GM12873 (cell line): Measurements from ENCODE around the gene BTBD9.

ENCODE experiments used
- TF ChIP-seq, protein P1 (sequence below): IDR thresholded peaks from 2 replicates; pipeline ENCODE4 v1.5.1; 2012; ENCODE audit warnings: low read depth, mild to moderate bottlenecking, moderate library complexity, low read length, control low read depth; ENCODE audit not compliant: insufficient read depth; ENCODE audit errors: missing control alignments

BTBD9 gene

DNA sequence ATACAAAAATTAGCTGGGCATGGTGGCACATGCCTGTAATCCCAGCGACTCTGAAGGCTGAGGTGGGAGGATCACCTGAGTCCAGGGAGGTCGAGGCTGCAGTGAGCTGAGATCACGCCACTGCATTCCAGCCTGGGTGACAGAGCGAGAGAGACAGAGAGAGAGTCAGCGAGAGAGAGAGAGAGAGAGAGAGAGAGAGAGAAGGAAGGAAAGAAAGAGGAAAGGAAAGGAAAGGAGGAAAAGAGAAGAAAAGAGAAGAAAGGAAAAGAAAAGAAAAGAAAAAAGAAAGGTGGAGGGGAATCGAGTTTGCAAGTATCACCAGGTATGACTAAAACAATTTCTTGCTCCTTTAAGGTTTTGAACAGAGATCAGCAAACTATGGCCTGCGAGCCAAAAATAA lies 152.3 kb downstream of the BTBD9 start:
- TF ChIP-seq, protein P1, sequence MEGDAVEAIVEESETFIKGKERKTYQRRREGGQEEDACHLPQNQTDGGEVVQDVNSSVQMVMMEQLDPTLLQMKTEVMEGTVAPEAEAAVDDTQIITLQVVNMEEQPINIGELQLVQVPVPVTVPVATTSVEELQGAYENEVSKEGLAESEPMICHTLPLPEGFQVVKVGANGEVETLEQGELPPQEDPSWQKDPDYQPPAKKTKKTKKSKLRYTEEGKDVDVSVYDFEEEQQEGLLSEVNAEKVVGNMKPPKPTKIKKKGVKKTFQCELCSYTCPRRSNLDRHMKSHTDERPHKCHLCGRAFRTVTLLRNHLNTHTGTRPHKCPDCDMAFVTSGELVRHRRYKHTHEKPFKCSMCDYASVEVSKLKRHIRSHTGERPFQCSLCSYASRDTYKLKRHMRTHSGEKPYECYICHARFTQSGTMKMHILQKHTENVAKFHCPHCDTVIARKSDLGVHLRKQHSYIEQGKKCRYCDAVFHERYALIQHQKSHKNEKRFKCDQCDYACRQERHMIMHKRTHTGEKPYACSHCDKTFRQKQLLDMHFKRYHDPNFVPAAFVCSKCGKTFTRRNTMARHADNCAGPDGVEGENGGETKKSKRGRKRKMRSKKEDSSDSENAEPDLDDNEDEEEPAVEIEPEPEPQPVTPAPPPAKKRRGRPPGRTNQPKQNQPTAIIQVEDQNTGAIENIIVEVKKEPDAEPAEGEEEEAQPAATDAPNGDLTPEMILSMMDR, result no peak

DNA sequence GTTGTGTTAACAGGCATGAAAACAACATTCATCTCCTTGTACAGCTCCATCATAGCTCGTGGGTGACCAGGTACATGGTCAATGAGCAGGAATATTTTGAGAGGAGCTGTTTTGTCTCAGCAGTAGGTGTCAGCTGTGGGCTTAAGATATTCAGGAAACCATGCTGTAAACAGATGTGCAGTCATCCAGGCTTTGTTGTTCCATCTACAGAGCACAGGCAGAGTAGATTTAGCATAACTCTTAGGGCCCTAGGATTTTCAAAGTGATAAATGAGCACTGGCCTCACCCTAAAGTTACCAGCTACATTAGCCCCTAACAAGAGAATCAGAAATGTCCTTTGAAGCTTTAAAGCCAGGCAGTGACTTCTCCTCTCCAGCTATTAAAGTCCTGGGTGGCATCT lies 154.2 kb downstream of the BTBD9 start:
- TF ChIP-seq, protein P1, result no peak

DNA sequence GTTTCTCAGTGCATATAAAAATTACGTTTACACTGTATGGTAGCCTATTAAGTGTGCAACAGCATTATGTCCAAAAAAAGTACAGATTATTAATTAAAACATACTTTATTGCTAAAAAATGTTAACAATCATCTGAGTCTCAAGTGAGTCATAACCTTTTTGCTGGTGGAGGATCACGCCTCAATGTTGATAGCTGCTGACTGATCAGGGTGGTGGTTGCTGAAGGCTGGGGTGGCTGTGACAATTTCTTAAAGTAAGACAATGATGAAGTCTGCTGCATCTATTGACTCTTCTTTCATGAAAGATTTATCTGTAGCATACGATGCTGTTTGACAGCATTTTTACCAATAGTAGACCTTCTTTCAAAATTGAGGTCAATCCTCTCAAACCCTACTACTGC lies 155.1 kb downstream of the BTBD9 start:
- TF ChIP-seq, protein P1, result no peak

DNA sequence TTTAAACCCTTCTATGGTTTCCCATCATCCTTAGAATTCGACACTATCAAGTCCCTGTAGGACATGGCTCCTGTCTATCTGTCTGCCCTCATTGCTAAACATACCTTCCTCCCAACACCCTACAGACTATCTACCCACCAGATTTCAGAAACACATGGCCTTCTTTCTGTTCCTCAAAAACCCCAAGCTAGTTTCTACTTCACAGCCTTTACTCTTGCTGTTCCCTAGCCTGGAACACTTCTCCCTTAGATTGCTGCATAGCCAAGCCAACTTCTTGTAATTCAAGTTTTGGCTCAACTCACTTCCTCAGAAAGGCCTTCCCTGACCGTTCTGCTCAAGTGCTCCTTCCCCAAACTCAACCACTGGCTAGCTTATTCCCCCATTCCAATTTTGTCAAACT lies 156.2 kb downstream of the BTBD9 start:
- TF ChIP-seq, protein P1, result no peak

DNA sequence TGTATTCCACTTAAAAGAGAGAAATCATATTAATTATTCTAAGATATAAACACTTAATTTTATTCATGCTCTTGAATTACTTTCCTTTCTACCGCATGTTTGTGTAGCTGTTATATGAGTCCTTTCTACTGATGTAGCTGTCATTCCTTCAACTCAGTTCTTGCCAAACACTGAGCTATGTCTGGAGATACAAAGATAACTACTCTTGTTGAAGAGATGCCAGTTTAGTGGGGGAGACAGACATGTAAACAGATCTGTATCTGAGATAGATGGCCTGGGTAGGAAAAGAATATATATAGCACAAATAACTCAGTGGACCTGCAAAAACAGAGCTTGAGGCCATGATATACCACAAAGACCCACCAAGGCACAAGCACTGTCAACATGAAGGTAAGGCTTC lies 157.3 kb downstream of the BTBD9 start:
- TF ChIP-seq, protein P1, result no peak

DNA sequence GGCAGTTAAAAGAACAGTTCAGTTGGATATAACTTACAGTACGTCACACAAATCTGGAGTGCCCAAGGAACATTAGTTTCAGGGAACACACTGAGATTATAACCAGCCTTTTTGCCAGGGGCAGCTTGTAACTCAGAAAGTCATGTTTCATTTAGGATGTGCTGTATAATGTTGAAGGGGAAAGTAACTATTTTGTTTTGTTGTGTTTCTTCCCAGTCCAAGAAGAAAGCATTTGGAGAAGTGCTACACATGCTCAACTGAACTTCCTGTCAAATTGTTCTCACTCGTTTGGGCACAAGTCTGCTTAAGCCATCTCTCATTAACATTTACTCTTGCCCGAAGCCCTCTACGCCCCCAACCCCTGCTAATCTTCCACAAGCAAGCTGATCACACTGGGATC lies 157.9 kb downstream of the BTBD9 start:
- TF ChIP-seq, protein P1, result no peak

DNA sequence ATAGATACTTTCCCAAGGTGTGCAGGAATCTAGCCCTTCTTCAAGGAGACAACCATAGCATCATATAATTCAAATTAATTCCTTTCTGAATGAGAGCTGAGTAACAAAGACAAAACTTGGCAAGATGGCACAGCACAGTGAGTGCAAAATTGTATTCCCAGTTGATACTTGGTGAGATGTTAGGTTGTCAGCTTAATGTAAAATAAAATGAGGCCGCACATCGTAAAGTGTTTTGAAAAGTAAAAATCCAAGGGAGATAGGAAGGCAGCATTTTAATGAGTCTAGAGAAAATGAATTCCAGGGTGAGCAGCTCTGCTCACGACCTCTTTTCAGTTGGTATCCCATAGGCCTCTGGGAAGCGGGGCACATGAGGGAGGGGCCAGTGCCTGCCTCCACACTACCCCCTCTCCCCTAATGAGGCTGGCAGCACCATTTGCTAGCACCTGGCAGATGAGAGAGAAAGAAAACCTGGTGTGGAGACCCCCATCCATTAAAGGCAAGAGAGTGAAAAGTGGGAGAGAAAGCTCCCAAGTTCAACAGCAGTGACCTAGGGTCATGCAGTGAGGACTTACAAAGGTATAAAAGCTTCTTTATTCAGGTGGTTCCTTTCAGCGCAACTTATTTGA lies 158.4 kb downstream of the BTBD9 start:
- TF ChIP-seq, protein P1, result no peak
